Activated naive CD8-positive, alpha-beta T cell (primary cell): Measurements from ENCODE around the gene CGB7.
"Not testable (repeated sequence)": the region's sequence is repeated elsewhere in the genome, so short reads cannot be mapped to it uniquely, and the experiment has no call there.

Source experiments
- H3K27ac Mint-ChIP-seq: one replicate; pipeline ENCODE4 v1.8.0; 2021; ENCODE audit warnings: mixed read lengths
- H3K27me3 Mint-ChIP-seq: one replicate; pipeline ENCODE4 v1.8.0; 2021; ENCODE audit warnings: mixed read lengths
- H3K36me3 Mint-ChIP-seq: one replicate; pipeline ENCODE4 v1.8.0; 2021; ENCODE audit warnings: mixed read lengths
- H3K4me1 Mint-ChIP-seq: one replicate; pipeline ENCODE4 v1.8.0; 2021; ENCODE audit warnings: low read depth, mixed read lengths
- H3K4me3 Mint-ChIP-seq: one replicate; pipeline ENCODE4 v1.8.0; 2021; ENCODE audit warnings: mild to moderate bottlenecking, mixed read lengths
- H3K9me3 Mint-ChIP-seq: one replicate; pipeline ENCODE4 v1.8.0; 2021; ENCODE audit warnings: low read depth, mixed read lengths

Gene CGB7

GRCh38 chr19:49061445-49061844 lies 3.9 kb upstream of the CGB7 start:
- no peak overlapping the region for H3K27ac Mint-ChIP-seq
- H3K4me3 Mint-ChIP-seq, result no peak overlapping the region
- H3K27me3 Mint-ChIP-seq, result peaks cover 20% of the 10 kb centered on the region

GRCh38 chr19:49061000-49061399 lies 3.5 kb upstream of the CGB7 start:
- Mint-ChIP-seq H3K4me1 (peaks cover 15% of the 10 kb centered on the region), H3K36me3 (no peaks in the 10 kb centered on the region), H3K4me3 (no peak overlapping the region), H3K9me3 (no peaks in the 10 kb centered on the region), H3K27me3 (peaks cover 16% of the 10 kb centered on the region), H3K27ac (no peak overlapping the region)

More at GRCh38 chr19:49061445-49061844, 3.9 kb upstream of the CGB7 start:
- H3K9me3 Mint-ChIP-seq, result no peaks in the 10 kb centered on the region
- H3K36me3 Mint-ChIP-seq, result no peaks in the 10 kb centered on the region
- H3K4me1 Mint-ChIP-seq, result peaks cover 13% of the 10 kb centered on the region

- Mint-ChIP-seq H3K4me1 (peaks cover 15% of the 10 kb centered on the region), H3K4me3 (no peak overlapping the region), H3K27me3 (peaks cover 12% of the 10 kb centered on the region)
Measured at GRCh38 chr19:49059053-49059452, 1.5 kb upstream of the CGB7 start.

GRCh38 chr19:49058562-49058961 lies 1.0 kb upstream of the CGB7 start:
- no peak overlapping the region for H3K27ac Mint-ChIP-seq
- H3K4me3 Mint-ChIP-seq, result no peak overlapping the region
- H3K27me3 Mint-ChIP-seq, result peaks cover 12% of the 10 kb centered on the region
- H3K4me1 Mint-ChIP-seq, result peaks cover 15% of the 10 kb centered on the region
- H3K36me3 Mint-ChIP-seq, result no peaks in the 10 kb centered on the region
- H3K9me3 Mint-ChIP-seq, result no peaks in the 10 kb centered on the region

More at GRCh38 chr19:49059053-49059452, 1.5 kb upstream of the CGB7 start:
- Mint-ChIP-seq H3K36me3 (no peaks in the 10 kb centered on the region), H3K27ac (no peak overlapping the region), H3K9me3 (no peaks in the 10 kb centered on the region)

GRCh38 chr19:49056902-49057596 lies 500 bp downstream of the CGB7 start:
- Mint-ChIP-seq H3K27me3 (peaks cover 12% of the 10 kb centered on the region), H3K4me3 (peak overlapping the region; percentile 89), H3K4me1 (peaks cover 15% of the 10 kb centered on the region)
- H3K9me3 Mint-ChIP-seq, H3K27ac Mint-ChIP-seq, H3K36me3 Mint-ChIP-seq: not testable (repeated sequence)

- H3K4me1 Mint-ChIP-seq, result peaks cover 15% of the 10 kb centered on the region
- H3K4me3 Mint-ChIP-seq, result peak overlapping the region; percentile 89
- no peaks in the 10 kb centered on the region for H3K36me3 Mint-ChIP-seq
- no peaks in the 10 kb centered on the region for H3K9me3 Mint-ChIP-seq
- H3K27me3 Mint-ChIP-seq, result peaks cover 12% of the 10 kb centered on the region
- no peak overlapping the region for H3K27ac Mint-ChIP-seq
Measured at GRCh38 chr19:49056101-49056901, 1.2 kb downstream of the CGB7 start.

- not testable (repeated sequence) for H3K36me3 Mint-ChIP-seq, H3K4me1 Mint-ChIP-seq, H3K27me3 Mint-ChIP-seq, H3K9me3 Mint-ChIP-seq, H3K4me3 Mint-ChIP-seq, H3K27ac Mint-ChIP-seq
Measured at GRCh38 chr19:49050376-49051033, 7.0 kb downstream of the CGB7 start.

GRCh38 chr19:49049834-49050233 lies 7.7 kb downstream of the CGB7 start:
- H3K27me3 Mint-ChIP-seq, H3K9me3 Mint-ChIP-seq, H3K27ac Mint-ChIP-seq, H3K4me3 Mint-ChIP-seq, H3K4me1 Mint-ChIP-seq, H3K36me3 Mint-ChIP-seq: not testable (repeated sequence)

GRCh38 chr19:49049011-49049410 lies 8.5 kb downstream of the CGB7 start, which contains the start of gene CGB8:
Gene CGB8, minus strand, starts transcription at chr19:49049111. Its CDS starts 372 bp downstream, at chr19:49048739.
- H3K27ac Mint-ChIP-seq, result not testable (repeated sequence)

GRCh38 chr19:49043548-49043947 lies 14.0 kb downstream of the CGB7 start, which contains the start of gene CGB5:
Gene CGB5, plus strand, starts transcription at chr19:49043848. Its CDS starts 362 bp downstream, at chr19:49044210.
- not testable (repeated sequence) for H3K36me3 Mint-ChIP-seq, H3K4me1 Mint-ChIP-seq, H3K4me3 Mint-ChIP-seq, H3K27me3 Mint-ChIP-seq, H3K27ac Mint-ChIP-seq, H3K9me3 Mint-ChIP-seq

More at GRCh38 chr19:49049011-49049410, 8.5 kb downstream of the CGB7 start, which contains the start of gene CGB8:
- H3K4me1 Mint-ChIP-seq, H3K36me3 Mint-ChIP-seq, H3K4me3 Mint-ChIP-seq, H3K27me3 Mint-ChIP-seq, H3K9me3 Mint-ChIP-seq: not testable (repeated sequence)

- not testable (repeated sequence) for H3K27me3 Mint-ChIP-seq, H3K27ac Mint-ChIP-seq, H3K9me3 Mint-ChIP-seq, H3K4me1 Mint-ChIP-seq, H3K36me3 Mint-ChIP-seq, H3K4me3 Mint-ChIP-seq
Measured at GRCh38 chr19:49042666-49043065, 14.9 kb downstream of the CGB7 start.

GRCh38 chr19:49042177-49042576 lies 15.4 kb downstream of the CGB7 start:
- H3K4me3 Mint-ChIP-seq, result no peak overlapping the region
- H3K4me1 Mint-ChIP-seq, result no peaks in the 10 kb centered on the region

GRCh38 chr19:49039736-49040135 lies 17.8 kb downstream of the CGB7 start:
- H3K9me3 Mint-ChIP-seq, H3K4me3 Mint-ChIP-seq, H3K27me3 Mint-ChIP-seq, H3K27ac Mint-ChIP-seq, H3K4me1 Mint-ChIP-seq, H3K36me3 Mint-ChIP-seq: not testable (repeated sequence)

More at GRCh38 chr19:49042177-49042576, 15.4 kb downstream of the CGB7 start:
- no peak overlapping the region for H3K27ac Mint-ChIP-seq
- no peaks in the 10 kb centered on the region for H3K36me3 Mint-ChIP-seq
- no peaks in the 10 kb centered on the region for H3K9me3 Mint-ChIP-seq
- H3K27me3 Mint-ChIP-seq, result no peaks in the 10 kb centered on the region

- not testable (repeated sequence) for H3K27ac Mint-ChIP-seq, H3K27me3 Mint-ChIP-seq, H3K4me1 Mint-ChIP-seq
Measured at GRCh38 chr19:49038557-49039276, 18.8 kb downstream of the CGB7 start.

GRCh38 chr19:49038111-49038510 lies 19.4 kb downstream of the CGB7 start:
- not testable (repeated sequence) for H3K4me1 Mint-ChIP-seq, H3K9me3 Mint-ChIP-seq, H3K4me3 Mint-ChIP-seq, H3K27me3 Mint-ChIP-seq, H3K27ac Mint-ChIP-seq, H3K36me3 Mint-ChIP-seq

More at GRCh38 chr19:49038557-49039276, 18.8 kb downstream of the CGB7 start:
- not testable (repeated sequence) for H3K9me3 Mint-ChIP-seq, H3K36me3 Mint-ChIP-seq, H3K4me3 Mint-ChIP-seq
